Activated CD4-positive, CD25-positive, alpha-beta regulatory T cell treated with anti-CD3 and anti-CD28 coated beads, Interleukin-2, amount 50 U/mL, for 72 hours (primary cell): ENCODE data around the gene TSC22D1.

Experiments
- DNase-seq: peaks from one replicate; pipeline ENCODE4 v3.0.0; 2021

TSC22D1 gene

DNA sequence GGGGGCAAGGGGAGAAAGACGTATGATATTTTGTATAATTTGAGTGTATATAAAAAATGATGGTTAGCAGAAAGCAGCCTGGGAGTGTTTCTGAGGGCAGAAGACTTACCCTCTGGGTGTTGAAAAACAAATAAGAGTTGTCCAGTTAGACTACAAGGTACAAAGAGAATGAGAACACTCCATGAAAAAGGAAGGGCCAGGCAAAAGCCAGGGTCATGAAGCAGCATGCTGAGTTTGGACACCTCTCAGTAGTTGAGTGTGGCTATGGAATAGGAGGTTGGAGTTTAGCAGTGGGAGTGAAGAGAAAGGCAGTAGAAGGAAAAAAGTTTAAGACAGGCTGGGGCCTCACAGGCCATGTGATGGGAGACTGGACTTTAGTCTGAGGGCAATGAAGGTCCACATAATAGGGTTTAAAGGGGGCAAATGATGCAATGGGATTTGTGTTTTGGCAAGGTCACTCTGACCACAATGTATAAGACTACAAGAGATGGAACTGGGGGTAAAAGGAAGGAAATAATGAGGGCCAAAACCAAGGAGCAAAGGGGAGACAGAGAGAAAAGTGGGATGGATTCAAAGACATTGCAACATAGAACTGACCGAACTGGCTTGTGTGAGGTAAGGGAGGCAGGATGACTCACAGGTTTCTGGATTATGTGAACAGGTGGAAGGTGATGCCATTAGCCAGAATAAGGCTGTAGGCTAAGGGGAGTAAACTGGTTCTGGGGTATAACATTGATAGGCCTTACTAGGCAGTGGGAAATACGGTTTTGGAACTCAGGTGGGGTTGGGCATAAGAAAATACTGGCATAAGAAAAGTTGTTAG lies 125.9 kb downstream of the TSC22D1 start:
- DNase-seq, result no peak

- DNase-seq, result no peak
Observed at GRCh38 chr13:44448875-44449274, 127.3 kb downstream of the TSC22D1 start.

- no peak for DNase-seq
Observed at GRCh38 chr13:44448373-44448772, 127.8 kb downstream of the TSC22D1 start.

DNA sequence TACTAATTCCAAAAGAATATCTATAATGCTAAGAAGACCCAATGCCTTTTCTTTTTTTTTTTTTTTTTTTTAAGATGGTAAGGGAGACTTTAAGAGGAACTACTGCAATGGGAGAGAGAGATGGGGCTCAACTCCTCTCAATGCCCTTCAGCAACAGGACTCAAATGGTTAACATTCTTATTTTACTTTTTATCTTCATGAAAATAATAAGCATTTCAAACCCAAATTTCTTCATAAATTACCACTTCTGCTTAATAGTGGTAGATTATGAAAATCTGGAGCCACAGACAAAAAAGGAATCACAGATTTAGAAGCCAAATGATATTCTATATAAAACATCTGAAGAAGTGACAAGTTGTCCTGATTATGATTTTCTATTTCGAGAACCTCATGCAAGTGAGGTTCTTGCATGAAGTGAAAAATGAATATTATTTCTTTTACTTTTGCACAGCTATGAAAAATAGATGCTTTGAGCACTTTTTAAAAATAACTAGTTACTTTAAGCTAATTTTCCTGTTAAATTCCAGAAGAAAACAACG lies 128.3 kb downstream of the TSC22D1 start:
- no peak for DNase-seq

- DNase-seq, result no peak
Observed at GRCh38 chr13:44440046-44440608, 136.0 kb downstream of the TSC22D1 start.

- no peak for DNase-seq
Observed at GRCh38 chr13:44439452-44440024, 136.6 kb downstream of the TSC22D1 start.

DNA sequence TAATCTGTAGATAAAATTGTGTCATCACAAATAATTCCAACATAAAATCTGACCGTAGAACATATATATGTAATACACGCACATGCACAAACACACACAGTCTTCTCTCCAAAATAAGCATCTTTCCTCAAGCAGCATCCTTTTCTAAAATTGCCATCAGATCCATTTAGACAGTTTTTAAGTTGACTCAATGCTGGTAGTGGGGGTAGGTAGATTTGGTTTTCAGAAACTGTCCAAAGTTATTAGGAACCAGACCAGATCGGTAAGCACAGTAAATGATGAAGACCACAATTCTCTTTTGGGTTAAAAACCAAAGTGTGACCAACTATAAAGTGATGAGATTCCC lies 137.9 kb downstream of the TSC22D1 start:
- DNase-seq, result no peak

- DNase-seq, result no peak
Observed at GRCh38 chr13:44437356-44438233, 138.5 kb downstream of the TSC22D1 start.

DNA sequence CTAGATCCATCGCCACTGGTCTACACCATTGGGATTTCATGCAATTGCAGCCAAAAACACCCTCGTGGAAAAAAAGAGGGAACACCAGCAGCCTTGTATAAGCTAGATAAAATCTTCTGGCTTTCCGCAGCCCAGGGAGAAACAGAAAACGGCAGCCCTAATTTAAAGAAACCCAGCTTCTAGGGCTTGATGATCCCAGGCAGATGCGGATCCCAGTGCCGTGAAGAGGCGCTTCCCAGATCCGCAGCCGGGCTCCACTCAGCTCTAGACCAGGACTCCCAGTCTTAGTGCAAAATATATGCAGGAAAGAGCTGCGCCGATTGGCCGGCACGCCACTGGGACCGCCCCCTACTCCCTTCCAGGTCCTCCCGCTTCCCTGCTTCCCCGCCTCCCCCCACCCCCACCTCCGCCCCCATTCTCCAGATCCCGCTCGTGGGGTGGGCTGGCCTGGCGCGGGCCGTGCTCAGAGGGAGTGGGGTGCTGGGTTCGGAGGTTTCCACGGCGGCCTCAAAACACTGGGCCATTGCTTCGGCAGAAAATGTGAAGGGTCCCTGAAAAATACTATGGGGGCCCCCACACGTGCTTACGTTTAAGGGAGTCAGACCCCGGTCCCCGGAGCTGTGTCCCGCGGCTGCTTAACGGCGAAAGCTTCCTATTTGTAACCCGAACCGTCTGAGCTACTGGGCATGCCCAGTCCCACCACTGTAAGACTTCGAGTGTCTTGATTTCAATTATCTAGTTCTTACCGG lies 139.4 kb downstream of the TSC22D1 start:
- DNase-seq, result no peak

DNA sequence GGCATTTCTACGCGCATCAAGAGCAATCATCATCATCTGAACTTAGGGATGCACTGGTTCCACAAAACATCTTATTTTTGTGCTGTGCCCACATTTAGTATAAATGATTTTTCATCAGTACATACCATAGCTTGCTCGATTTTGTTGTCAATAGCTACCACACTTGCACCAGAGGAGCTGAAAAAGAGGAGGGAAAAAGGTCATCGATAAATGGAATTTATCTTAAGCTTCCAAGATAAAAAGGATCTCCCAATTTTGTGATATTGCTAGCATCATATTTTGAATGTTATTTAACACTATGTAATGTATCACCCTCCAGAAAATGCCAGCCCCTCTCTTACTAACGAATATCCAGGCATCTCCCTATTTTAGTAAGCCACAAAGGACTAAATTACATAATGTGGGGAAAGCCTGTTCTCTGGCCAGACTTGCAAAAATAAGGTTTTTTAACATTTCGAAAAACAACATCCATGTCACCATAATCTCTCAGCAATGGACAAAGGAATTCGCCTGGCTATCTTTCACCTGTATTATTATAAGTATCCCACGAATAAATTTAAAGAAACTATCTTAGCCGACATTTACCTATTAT lies 140.1 kb downstream of the TSC22D1 start:
- DNase-seq, result no peak

- DNase-seq, result peak; percentile 70
Observed at GRCh38 chr13:44435142-44435918, 140.8 kb downstream of the TSC22D1 start.

- DNase-seq, result no peak
Observed at GRCh38 chr13:44434766-44435141, 141.4 kb downstream of the TSC22D1 start.

GRCh38 chr13:44433863-44434765 lies 142.0 kb downstream of the TSC22D1 start:
- no peak for DNase-seq

GRCh38 chr13:44432650-44433049 lies 143.5 kb downstream of the TSC22D1 start:
- DNase-seq, result no peak

DNA sequence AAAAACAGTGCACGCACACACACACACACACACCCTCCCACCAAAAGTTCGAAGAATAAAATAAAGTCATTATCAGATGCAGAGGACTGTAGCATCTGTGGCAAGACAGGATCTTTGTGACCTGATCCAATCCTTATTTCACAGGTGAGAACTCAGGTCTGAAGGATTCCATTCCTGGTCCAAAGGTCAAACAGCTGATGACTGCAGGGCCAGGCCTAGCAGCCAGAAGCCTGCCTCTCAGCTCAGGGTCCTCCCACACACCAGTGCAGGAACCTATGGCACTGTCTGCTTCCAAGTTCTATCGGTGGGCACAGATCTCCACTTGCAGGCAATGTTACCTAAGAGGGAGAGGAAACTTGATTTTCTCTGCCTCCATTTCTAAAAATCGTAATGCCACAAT lies 145.0 kb downstream of the TSC22D1 start:
- DNase-seq, result no peak

DNA sequence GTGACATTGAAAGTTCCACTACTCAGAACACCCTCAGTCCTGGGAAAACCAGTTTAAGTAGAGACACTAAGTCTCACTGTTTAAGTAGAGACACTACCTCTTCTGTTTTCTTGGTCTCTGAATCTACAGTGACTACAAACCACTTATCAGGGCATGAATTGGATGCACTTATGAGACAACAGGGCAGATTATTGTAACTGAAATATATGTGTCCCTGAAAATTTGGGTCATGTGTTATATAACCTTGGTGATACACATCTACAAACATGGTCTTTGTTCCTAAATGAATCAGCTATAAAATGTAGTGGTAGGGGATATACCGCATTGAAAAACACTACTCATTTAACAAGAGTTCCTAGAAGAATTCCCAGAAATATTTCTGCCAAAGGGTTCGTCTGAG lies 146.8 kb downstream of the TSC22D1 start:
- no peak for DNase-seq

DNA sequence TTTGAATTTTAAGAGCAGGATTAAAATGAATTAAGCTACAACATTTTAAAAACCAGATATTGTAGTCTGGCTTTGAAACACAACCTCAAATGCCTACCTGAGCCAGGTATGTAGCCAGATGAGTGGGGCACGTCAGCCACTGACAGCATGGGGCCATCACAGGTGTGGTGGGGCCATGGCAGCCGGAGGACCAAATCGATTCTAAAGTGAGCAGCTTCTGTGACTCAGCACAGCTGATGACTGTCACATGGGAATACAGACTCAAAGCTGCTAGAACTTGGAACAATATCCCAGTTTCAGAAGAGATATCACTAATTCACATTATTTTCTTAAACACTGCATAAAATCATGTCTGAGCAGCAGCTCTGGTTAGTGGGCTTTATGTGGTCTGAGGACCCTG lies 149.7 kb downstream of the TSC22D1 start:
- DNase-seq, result no peak

- no peak for DNase-seq
Observed at GRCh38 chr13:44425815-44426078, 150.4 kb downstream of the TSC22D1 start.

DNA sequence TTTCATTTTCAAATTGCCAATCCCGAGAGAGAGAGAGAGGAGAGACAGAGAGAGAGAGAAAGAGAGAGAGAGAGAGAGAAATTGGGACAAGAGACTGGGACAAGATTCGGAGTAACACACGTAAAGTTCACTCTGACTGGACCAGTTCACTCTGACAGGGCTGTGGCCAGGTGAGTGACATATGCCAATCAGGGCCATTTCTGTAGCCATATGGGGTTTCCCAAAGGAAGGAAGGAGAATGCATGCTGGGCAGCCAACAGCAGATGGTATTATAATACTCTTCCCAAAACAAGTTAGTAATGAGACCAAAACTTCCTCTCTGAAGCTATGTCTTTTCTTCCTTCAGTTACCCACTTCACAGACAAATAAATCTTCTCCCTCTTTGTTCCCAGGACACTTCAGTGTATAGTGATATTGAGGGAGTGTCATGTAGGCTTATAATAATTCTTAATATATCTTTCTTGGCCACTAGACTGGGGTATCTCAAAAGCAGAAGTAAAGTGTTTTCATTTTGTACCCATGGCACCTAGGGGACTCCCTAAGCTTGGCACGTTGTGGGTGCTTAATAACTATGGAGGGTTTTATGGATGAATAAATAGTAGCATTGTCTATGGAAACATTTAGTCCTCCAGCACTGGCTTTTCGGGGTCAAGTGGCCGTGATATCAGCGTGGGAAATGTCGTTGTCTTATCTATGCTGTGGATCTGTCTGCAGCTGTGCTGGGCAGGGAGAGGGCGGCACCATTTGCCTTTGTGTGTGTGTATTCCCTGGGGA lies 150.9 kb downstream of the TSC22D1 start:
- DNase-seq, result no peak

DNA sequence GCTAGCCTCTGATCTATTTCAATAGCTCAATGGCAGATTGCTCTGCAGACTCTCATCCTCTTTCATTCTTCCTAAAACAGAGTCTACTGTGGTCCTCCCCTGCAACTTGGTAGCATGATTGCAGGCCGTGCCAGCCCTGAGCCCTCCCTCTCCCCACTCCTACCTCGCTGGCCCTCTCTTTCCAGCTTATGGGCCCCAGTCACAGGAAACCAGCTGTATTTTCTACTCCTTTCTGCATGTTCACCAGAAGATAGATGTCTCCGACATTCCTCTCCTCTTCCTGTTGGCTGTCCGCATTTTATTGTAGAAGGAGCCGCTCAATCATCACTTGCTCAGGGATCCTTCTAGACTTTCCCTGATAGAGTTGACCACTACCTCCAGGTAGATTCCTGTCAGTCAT lies 152.3 kb downstream of the TSC22D1 start:
- DNase-seq, result no peak
